HG03439 (cell line): ENCODE data around the gene ANKRD18A.
"Not testable (repeated sequence)": the region's sequence is repeated elsewhere in the genome, so short reads cannot be mapped to it uniquely, and the experiment has no call there.

Experiments
- ATAC-seq: cut with Tn5 transposase; IDR thresholded peaks from one replicate; pipeline ENCODE4 v1.9.1; 2021; ENCODE audit warnings: mild to moderate bottlenecking, moderate library complexity; ENCODE audit not compliant: unreplicated experiment

The ANKRD18A gene

DNA sequence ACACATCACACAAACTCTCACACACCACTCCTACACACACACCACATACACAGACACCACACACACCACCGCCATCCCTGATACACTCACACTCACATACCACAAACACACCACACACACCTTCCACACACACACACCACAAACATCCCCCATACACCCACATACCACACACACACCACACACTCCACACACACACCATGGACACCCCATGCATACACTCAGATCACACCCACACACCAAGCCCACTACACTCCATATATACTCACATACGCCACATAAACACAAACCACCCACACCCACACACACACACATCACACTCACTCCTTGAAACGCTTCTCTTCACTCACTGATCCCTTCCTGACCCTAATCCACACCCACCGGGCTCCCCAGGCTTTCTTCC is 9.1 kb upstream of the ANKRD18A start:
- ATAC-seq: no peak

DNA sequence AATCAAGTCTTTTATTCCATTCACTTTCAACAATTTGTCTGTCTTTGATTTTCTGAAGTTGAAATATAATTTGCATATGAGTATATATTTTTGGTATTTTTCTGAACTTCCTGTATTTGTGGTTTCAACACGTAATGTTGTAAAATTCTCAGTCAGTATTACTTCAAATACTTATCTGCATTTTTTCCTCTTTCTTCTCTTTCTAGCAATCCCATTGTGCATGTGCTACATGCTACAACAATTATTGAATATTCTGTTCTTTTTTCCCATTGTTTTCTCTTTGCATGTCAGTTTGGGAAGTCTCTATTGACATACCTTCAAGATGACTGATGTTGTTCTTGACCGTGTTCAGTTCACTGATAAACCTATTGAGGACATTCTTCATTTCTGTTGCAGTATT is 5.6 kb upstream of the ANKRD18A start:
- no peak for ATAC-seq

DNA sequence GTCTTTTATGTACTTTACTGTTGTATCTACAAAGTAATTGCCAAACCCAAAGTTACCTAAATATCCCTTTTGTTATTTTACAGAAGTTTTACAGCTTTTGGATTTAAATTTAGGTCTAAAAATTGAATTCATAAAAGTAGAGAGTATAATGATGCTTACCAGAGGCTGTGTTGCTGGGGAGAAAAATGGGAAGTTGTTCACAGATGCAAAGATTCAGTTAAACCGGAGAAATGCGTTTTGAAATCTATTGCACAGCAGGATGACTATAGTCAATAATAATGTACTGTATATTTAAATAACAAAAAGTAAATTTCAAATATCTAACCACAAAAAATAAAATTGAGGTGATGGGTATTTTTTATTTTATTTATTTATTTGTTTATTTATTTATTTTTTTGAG is 2.6 kb upstream of the ANKRD18A start:
- ATAC-seq: no peak

DNA sequence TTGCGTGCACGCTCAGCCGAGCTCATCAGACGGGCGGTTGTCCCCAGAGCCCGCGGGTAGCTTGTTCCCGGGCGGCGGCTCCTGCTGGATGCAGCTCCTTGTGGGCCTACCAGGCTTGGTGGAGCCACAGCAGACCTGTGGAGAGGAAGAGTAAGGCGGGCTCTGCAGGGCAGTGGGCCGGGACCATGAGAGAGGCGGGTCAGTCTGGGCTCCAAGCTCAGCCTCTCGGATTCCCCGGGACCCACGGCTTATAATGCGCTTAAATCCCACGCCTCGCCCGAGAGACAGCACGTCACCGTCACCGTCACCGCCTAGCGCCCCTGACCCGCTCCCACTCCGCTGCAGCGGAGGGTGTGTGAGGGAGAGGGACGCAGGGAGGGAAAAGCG is 1.9 kb upstream of the ANKRD18A start:
- ATAC-seq: no peak

DNA sequence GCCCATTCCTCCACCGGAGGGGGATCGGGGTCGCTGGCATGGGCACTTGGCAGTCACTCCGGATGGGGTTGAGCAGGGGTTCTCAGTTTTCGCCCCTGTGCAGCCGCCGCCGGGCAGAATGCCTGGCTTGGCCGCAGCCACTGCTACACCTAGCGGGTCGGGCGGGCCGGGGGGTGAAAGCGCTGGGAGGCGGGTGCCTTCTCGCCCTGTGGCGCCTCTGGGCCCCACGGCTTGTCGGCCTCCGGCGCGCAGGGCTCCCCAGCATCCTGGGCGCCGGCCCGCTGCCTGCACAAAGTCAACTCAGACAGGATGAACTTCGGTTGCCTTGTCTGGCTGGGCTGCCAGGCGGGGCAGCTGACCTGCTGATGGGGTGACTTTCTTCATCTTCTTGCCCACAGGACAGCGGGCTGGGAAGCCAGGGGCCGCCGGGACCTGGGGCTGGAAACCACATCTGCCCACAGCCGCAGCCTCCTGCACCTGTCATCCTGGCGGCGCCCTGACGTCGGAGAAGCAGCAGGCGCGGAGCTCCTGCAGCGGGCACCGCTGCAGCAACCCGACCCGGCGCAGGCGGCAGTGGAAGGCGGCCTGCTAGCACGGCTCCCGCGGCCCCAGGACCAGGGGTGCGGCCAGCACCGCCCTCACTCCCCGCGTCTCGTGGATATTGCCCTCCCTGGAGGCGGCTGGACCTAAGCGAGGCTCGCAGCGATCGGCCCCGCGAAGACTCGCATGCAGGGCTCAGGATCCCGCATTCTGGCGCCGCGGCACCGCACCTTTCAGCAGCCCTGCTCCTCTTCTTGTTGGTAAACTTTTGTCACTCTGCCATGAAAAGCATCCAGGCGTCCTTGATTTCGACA is 1.3 kb upstream of the ANKRD18A start:
- ATAC-seq: peak; percentile 31

DNA sequence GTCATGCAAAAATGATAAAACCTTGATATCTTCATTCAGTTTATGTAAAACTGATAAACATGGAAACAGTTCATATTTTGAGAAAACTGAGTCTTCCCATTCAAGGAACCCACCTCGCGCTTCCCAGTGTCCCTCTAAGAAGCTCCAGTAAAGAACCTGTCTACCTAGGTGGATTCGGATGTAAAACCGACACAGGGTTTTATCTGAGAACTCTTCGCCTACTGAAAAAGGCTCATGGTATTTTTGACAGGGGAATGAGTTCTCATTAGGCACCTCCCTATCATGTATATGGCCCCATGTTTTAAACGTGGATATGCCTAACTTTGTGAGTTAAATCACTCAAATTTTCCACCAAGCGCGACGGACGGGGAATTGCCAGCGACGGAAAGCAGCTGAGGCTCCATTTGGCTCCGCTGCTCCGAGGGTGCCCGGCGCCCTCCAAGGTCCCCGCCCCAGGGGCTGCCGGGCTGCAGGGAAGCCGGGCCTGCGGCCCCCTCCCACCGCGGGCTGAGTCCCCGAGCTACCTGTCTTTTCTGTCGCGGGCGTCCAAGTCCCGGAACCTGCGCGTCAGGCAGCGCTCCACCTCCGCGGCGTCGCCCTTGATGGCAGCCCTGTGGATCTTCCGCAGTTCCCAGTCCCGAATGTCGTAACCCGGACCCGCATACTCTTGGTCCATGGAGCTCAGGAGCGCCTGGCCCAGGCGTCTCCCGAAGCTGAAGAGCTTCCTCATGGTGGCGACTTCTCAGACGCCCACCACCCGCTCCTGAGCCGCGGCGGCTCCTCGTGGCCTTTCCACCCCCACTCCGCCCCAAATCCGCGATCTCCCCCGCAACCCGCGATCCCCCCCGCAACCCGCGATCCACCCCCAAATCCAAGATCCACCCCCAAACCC is 594 bp downstream of the ANKRD18A start:
- ATAC-seq: no peak

DNA sequence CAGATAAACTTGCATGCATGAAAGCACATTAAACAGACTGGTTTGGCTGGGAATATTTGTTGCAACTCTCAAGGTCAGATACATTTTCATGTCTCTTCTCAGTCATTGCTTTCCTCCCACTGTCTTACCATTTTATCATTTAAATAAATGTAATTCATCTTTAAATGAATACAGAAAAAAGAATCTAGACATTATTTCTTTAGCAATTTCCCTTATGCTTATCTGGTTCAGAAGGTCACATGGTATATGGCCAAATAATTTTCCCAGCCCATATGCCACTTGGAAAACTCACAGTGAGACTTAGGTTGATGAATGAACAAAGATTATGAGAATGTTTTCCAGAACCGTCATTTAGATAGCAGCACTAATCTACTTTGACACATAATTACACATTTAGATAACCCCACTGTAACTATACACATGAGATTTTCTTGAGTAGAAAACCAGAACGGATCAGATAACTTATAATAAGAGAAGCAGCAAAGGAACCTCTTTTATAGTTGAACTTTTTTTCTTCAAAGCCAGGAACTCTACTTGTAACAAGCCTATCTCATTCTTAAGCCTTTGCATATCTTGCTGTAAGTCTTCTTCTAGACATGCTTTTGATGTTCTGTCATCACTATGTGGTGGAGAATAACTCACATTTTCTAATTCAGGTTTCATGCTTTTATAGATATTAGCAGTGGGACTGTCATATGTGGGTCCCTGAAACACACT is 22.2 kb downstream of the ANKRD18A start:
- not testable (repeated sequence) for ATAC-seq

DNA sequence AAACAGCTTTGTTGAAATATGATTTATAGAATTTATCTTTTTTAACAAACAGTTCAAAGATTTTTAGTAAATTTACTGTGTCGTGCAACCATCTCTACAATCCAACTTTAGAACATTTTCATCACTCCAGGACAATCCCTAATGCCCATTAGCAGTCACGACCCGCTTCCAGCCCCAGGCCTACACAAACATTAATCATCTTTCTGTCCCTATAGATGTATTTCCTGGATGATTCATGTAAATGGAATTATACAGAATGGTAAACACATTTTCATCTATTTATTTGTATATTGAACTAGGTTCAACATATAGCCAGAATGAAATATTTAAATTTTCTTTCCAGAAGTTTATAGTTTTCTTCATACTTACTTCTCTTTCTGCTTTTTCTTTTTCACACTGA is 25.3 kb downstream of the ANKRD18A start:
- not testable (repeated sequence) for ATAC-seq

DNA sequence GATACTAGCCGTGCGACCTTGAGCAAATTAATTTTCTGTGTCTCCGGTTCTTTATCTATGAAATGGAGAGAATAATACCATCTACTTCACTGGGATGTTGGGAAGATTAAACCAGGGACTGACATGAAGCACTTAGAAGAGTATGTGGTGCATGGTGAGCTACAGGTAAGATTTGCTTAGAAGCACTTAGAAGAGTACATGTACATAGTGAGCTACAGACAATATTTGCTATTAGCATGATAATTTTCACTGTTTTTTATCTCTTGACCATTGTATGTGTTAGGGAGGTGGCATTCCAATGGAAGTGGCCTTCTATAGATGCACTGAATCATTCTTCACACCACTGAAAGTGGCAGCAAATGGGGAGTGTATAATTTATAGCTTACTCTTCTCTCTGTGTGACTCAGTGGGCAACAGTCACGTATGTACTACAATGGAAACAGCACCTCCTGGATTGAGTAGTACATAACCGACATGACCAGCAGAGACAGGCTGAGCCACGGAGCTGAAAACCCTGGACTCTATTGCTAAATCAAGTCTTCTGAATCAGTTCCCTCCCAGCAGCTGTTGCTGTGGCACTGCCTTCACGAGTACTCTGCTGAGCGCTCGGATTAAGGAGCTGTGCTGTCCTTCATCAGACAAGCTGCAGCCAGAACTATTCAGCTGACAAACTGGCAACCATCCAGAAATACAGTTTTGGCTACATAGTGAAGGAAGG is 28.9 kb downstream of the ANKRD18A start:
- ATAC-seq: not testable (repeated sequence)

DNA sequence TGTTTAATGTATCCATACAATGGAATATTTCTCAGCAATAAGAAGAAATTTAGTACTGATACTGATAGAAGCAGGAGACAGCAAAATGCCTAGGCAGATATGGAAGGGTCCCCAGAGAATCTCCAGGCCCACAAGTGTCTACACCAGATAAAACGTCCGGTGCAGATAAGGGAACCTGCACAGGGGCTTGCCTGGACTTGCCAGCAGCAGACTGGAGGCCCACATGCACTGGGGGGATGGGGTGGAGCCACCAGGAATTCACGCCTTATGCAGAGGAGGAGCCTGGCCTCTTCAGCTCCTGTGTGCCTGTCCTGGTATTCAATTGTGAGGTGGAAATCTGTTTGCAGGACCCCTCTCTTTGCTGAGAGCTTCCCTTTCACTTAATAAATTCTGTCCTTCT is 36.6 kb downstream of the ANKRD18A start:
- ATAC-seq: not testable (repeated sequence)

DNA sequence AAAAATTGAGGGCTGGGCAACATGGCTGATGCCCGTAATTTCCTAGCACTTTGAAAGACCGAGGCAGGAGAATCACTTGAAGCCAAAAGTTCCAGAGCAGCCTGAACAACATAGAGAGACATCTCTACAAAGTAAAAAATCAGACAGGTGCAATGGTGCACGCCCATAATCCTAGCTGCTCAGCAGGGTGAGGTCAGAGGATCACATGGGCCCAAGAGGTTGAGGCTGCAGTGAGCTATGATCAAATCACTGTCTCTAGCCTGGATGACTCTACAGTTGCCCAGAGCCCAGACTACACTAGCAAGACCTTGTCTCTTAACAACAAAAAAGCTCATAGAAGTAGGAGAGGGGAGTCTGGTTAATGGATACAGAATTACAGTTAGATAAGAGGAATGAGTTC is 40.3 kb downstream of the ANKRD18A start:
- not testable (repeated sequence) for ATAC-seq

DNA sequence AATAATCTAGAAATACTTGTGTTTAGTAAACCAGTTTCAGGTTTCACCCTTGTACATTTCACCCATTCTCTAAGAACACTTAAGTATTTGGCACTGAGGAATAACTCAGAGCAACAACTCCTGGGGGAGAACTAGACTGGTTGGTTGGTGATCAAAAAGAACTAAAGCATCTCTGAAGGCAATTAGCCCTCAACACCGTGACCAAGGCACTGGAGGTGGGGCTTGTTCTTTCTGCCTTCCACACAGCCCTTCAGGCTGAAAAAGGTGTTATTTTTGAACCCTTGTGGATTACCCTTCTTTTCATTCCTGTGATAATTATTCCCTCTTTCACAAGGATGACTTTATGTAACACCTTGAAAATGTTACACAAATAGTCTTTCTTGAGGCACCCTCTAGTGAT is 44.2 kb downstream of the ANKRD18A start:
- ATAC-seq: not testable (repeated sequence)

DNA sequence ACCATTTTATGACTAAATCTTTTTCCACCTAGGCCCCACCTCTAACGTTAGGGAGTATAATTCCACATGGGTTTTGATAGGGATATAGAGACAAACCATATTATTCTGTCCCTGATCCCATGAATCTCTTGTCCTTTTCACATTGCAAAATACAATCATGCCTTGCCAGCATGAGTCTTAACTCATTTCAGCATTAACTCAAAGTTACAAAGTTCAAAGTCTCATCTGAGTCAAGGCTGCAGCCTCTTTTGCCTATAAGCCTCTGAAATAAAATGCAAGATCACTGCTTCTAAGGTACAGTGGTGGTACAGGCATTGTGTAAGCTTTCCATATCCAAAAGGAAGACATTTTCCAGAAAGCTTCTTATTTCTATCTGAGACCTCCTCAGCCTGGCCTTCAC is 54.3 kb downstream of the ANKRD18A start:
- ATAC-seq: not testable (repeated sequence)

DNA sequence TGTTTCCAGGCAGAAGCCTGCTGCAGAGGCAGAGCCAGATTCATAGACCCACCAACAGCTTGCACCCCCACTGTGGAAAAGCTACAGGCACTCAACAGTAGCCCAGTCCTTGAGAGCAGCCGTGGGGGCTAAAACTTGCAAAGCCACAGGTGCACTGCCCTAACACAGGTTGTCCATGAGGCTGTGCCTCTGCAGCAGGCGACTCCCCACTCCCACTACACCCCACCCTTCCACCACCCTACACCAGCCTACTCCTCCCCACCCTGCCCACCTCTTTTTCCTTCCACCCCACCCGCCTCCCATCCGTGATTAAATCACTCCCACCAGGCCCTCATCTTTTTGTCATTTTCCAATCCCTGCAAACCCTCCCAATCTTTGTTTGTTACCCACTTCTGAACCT is 55.2 kb downstream of the ANKRD18A start:
- not testable (repeated sequence) for ATAC-seq

DNA sequence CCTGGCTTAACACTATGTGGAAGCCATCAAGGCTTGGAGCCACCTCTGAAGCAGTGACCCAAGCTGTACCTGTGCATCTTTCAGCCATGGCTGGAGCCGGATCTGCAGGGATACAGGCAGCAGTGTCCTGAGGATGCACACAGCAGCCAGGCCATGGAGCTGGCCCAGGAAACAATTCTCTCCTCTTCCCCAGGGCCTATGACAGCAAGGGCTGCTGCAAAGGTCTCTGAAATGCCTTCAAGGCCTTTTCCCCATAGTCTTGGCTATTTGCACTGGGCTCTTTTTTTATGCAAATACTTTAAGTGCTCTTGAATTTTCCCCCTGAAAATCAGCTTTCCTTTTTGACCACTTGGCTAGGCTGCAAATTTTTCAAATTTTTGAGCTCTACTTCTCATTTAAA is 56.5 kb downstream of the ANKRD18A start:
- not testable (repeated sequence) for ATAC-seq

DNA sequence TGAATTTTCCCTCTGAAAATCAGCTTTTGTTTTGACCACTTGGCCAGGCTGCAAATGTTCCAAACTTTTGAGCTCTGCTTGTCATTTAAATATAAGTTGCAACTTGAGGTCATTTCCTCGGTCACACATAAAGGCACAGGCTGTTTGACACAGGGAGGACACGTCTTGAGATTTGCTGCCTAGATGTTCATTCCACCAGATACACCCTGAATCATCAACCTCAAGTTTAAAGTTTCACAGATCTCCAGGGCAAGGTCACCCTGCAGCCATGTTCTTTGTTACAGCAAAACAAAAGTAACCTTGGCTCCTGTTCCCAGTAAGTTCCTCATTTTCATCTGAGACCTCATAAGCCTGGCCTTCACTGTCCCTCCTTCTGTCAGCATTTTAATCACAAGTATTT is 59.3 kb downstream of the ANKRD18A start:
- not testable (repeated sequence) for ATAC-seq

DNA sequence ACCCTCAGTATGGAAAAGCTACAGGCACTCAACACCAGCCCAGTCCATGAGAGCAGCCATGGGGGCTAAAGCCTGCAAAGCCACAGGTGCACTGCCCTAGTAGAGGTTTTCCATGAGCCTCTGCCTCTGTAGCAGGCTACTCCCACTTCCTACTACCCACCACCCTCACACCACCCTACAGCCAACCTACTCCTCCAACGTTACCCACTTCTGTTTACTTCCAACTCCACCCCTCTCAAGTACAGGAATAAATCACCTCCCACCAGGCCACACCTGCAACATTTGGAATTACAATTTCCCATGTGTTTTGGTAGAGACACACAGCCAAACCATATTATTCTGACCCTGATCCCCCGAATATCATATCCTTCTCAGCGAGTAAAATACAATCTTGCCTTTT is 61.2 kb downstream of the ANKRD18A start:
- ATAC-seq: not testable (repeated sequence)

DNA sequence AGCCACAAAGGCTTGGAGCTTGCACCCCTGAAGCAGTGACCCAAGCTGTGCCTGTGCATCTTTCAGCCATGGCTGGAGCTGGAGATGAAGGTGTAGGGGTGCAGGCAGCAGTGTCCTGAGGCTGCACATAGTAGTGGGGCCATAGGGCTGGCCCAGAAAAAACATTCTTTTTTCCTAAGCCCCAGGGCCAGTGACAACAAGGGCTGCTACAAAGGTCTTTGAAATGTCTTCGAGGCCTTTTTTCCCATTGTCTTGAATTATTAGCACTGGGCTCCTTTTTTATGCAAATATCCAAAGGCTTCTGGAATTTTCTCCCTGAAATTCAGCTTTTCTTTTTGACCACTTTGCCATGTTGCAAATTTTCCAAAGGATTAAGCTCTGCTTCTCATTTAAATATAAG is 62.6 kb downstream of the ANKRD18A start:
- not testable (repeated sequence) for ATAC-seq

DNA sequence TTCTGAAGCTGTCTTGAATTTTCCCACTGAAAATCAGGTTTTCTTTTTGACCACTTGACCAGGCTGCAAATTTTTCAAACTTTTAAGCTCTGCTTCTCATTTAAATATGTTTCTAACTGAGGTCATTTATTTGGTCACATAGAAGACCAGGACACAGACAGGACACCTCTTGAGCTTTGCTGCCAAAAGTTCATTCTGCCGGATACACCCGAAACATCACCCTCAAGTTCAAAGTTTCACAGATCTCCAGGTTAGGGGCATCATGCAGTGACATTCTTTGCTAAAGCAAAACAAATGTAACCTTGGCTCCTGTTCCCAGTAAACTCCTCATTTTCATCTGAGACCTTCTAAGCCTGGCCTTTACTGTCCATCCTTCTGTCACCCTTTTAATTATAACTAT is 65.4 kb downstream of the ANKRD18A start:
- ATAC-seq: not testable (repeated sequence)

DNA sequence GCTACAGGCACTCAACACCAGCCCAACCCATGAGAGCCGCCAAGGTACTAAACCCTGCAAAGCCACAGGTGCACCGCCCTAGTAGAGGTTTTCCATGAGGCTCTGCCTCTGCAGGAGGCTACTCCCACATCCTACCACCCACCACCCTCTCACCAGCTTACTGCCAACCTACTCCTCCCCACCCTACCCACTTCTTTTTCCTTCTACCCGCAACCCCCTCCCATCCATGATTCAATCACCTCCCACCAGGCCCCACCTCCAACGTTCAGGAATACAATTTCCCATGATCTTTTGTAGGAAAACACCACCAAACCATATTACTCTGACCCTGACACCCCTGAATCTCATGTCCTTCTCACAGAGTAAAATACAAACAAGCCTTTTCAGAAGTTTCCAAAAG is 67.4 kb downstream of the ANKRD18A start:
- ATAC-seq: not testable (repeated sequence)
